A549 (cell line): Measurements from ENCODE around the gene CORO2A. TPM values are rescaled to one million over a fixed set of nuclear protein-coding genes. Genes with fewer than 3 reads are reported as not detected.

ENCODE experiments used
- ATAC-seq, 2 experiments: fragments of 200-7000 bp in 1 of 2; fragments of >200 bp in 1 of 2; cut with Nextera tagmentation in 1 of 2; cut with Tn5 transposase in 1 of 2; 3 replicates each; pipeline versions ENCODE4 v1.8.0 to v1.9.1; 2018 to 2020; ENCODE audit warnings: mild to moderate bottlenecking in 1 of 2, moderate library complexity in 1 of 2
- CTCF ChIA-PET: fragments of 300-600 bp; sonication (Branson Sonifier 250); formaldehyde crosslinking; extraction: SDS; loops from one replicate; lab custom pipeline; 2021; ENCODE audit warnings: antibody characterized with exemption, inconsistent platforms; lab: Yijun Ruan, JAX
- POLR2A ChIA-PET: fragments of 350-600 bp; formaldehyde crosslinking; extraction: SDS; loops from one replicate; lab custom pipeline; 2021; ENCODE audit warnings: antibody characterized with exemption, inconsistent platforms; lab: Yijun Ruan, JAX
- DNase-seq, 2 experiments: peaks; one replicate each; pipeline versions ENCODE4 v3.0.0 to v3.0.0-alpha.2; 2011 to 2016; ENCODE audit warnings: low read depth in 1 of 2, low spot score in 1 of 2
- FAIRE-seq: peaks from 2 replicates; lab custom pipeline; 2011; peaks lifted over from hg19 to GRCh38; lab: Jason Lieb, UNC
- H3K27ac ChIP-seq, 2 experiments: fragments of >200 bp; sonication (Bioruptor Twin); formaldehyde crosslinking; 3 replicates each; pipeline ENCODE4 v1.5.1; 2016 to 2017
- H3K4me1 ChIP-seq: fragments of >200 bp; sonication (Bioruptor Twin); formaldehyde crosslinking; 3 replicates; pipeline ENCODE4 v1.6.1; 2016
- H3K4me2 ChIP-seq: fragments of >200 bp; sonication (Bioruptor Twin); formaldehyde crosslinking; 3 replicates; pipeline ENCODE4 v1.6.1; 2016
- H3K4me3 ChIP-seq: fragments of >200 bp; sonication (Bioruptor Twin); formaldehyde crosslinking; 3 replicates; pipeline ENCODE4 v1.5.1; 2016
- H3K9me3 ChIP-seq: fragments of >200 bp; sonication (Bioruptor Twin); formaldehyde crosslinking; 3 replicates; pipeline ENCODE4 v1.6.1; 2016
- BCL3 ChIP-seq: fragments of >200 bp; sonication (Bioruptor Twin); formaldehyde crosslinking; IDR thresholded peaks from 3 replicates; pipeline ENCODE4 v1.6.1; 2016
- CBX8 ChIP-seq: fragments of 200-600 bp; sonication (generic); IDR thresholded peaks from 2 replicates; pipeline ENCODE4 v1.6.1; 2016
- CHD2 ChIP-seq: fragments of 150-350 bp; IDR thresholded peaks from 2 replicates; pipeline ENCODE4 v1.6.1; 2014; ENCODE audit warnings: low read length; ENCODE audit not compliant: partially characterized antibody
- CHD4 ChIP-seq: fragments of 200-600 bp; sonication (generic); IDR thresholded peaks from 2 replicates; pipeline ENCODE4 v1.6.1; 2016; ENCODE audit warnings: antibody characterized with exemption, mild to moderate bottlenecking, borderline replicate concordance
- EHF ChIP-seq: fragments of 250-450 bp; sonication (Bioruptor Pico); IDR thresholded peaks from 2 replicates; pipeline ENCODE4 v1.5.0; 2020; ENCODE audit warnings: mild to moderate bottlenecking
- FOSB ChIP-seq: fragments of 250-450 bp; sonication (Bioruptor Pico); IDR thresholded peaks from 2 replicates; pipeline ENCODE4 v1.5.0; 2020; ENCODE audit warnings: mild to moderate bottlenecking, moderate library complexity
- FOSL2 ChIP-seq, 2 experiments: fragments of 450-650 bp in 1 of 2; fragments of >200 bp in 1 of 2; sonication (Bioruptor Twin) in 1 of 2; formaldehyde crosslinking; IDR thresholded peaks; 2 replicates each; pipeline versions ENCODE4 v1.5.0 to v1.6.1; 2016 to 2020; ENCODE audit warnings: mild to moderate bottlenecking in 1 of 2, moderate library complexity in 1 of 2
- FOXS1 ChIP-seq: fragments of 250-450 bp; sonication (Bioruptor Pico); IDR thresholded peaks from 2 replicates; pipeline ENCODE4 v1.5.0; 2020; ENCODE audit warnings: mild to moderate bottlenecking, moderate library complexity
- HOXA7 ChIP-seq: fragments of 250-450 bp; sonication (Bioruptor Pico); IDR thresholded peaks from 2 replicates; pipeline ENCODE4 v1.5.0; 2020; ENCODE audit warnings: mild to moderate bottlenecking, moderate library complexity
- HOXB5 ChIP-seq: fragments of 250-450 bp; sonication (Bioruptor Pico); IDR thresholded peaks from 2 replicates; pipeline ENCODE4 v1.5.0; 2020; ENCODE audit warnings: mild to moderate bottlenecking, moderate library complexity
- JUN ChIP-seq, 2 experiments: fragments of >200 bp; sonication (Bioruptor Twin); formaldehyde crosslinking; IDR thresholded peaks; 2 replicates in 1 of 2; 3 replicates in 1 of 2; pipeline ENCODE4 v1.6.1; 2016 to 2017
- JUNB ChIP-seq: fragments of >200 bp; sonication (Bioruptor Twin); formaldehyde crosslinking; IDR thresholded peaks from 2 replicates; pipeline ENCODE4 v1.6.1; 2016
- MAZ ChIP-seq: fragments of 150-350 bp; IDR thresholded peaks from 2 replicates; pipeline ENCODE4 v1.6.1; 2014; ENCODE audit warnings: antibody characterized with exemption, low read depth, low read length, borderline replicate concordance
- MYC ChIP-seq: IDR thresholded peaks from 2 replicates; pipeline ENCODE4 v1.6.1; 2012; ENCODE audit warnings: mild to moderate bottlenecking, inconsistent platforms, low read length, improper control_type of control experiment, borderline replicate concordance
- NFE2L2 ChIP-seq: fragments of 150-350 bp; conservative IDR thresholded peaks from 2 replicates; pipeline ENCODE4 v1.6.1; 2014; ENCODE audit warnings: low read length
- NPAS2 ChIP-seq: fragments of 250-450 bp; sonication (Bioruptor Pico); IDR thresholded peaks from 2 replicates; pipeline ENCODE4 v1.8.0; 2022; ENCODE audit warnings: mild to moderate bottlenecking, moderate library complexity, borderline replicate concordance
- PHF8 ChIP-seq: fragments of 200-600 bp; sonication (generic); IDR thresholded peaks from 2 replicates; pipeline ENCODE4 v1.6.1; 2016; ENCODE audit warnings: low read depth, mild to moderate bottlenecking, antibody characterized with exemption, moderate library complexity, borderline replicate concordance
- POLR2AphosphoS2 ChIP-seq: conservative IDR thresholded peaks from 2 replicates; pipeline ENCODE4 v1.6.1; 2012; ENCODE audit warnings: low read length, improper control_type of control experiment, inconsistent platforms
- RFX5 ChIP-seq: fragments of 450-650 bp; IDR thresholded peaks from 2 replicates; pipeline ENCODE4 v1.7.1; 2014; ENCODE audit warnings: antibody characterized with exemption, mild to moderate bottlenecking, moderate library complexity
- RNF2 ChIP-seq: fragments of 200-600 bp; sonication (generic); IDR thresholded peaks from 2 replicates; pipeline ENCODE4 v1.6.1; 2016; ENCODE audit warnings: low read depth, mild to moderate bottlenecking, antibody characterized with exemption, moderate library complexity, borderline replicate concordance
- SREBF2 ChIP-seq: fragments of 450-650 bp; IDR thresholded peaks from 2 replicates; pipeline ENCODE4 v1.6.1; 2014; ENCODE audit warnings: mild to moderate bottlenecking, moderate library complexity
- USF2 ChIP-seq: fragments of 450-650 bp; IDR thresholded peaks from 2 replicates; pipeline ENCODE4 v1.6.1; 2014; ENCODE audit warnings: antibody characterized with exemption
- WGBS: methylation state at CpG from one replicate; pipeline ENCODE4 v1.1.6; 2017; ENCODE audit errors: missing lambda C conversion rate; 5-methylcytosine and 5-hydroxymethylcytosine counted together
- polyA plus RNA-seq, 4 experiments: library from polyadenylated mRNA; depleted of rRNA in 3 of 4; stranded (reverse); fragments of >200 nt; fragmentation: RNase III in 1 of 4; extraction: RNeasy Plus Mini Kit Qiagen cat#74134 plus additional on column Dnase treatment in 1 of 4; gene quantifications; 2 replicates in 3 of 4; 3 replicates in 1 of 4; pipeline ENCODE4 v1.2.3, GENCODE V29; 2011 to 2017
- TF ChIP-seq, protein P1 (sequence below): fragments of 200-600 bp; sonication (generic); IDR thresholded peaks from 2 replicates; pipeline ENCODE4 v1.6.1; 2016; ENCODE audit warnings: antibody characterized with exemption, mild to moderate bottlenecking, moderate library complexity
- TF ChIP-seq, protein P2 (sequence below): fragments of >200 bp; sonication (Bioruptor Twin); formaldehyde crosslinking; IDR thresholded peaks from 2 replicates; pipeline ENCODE4 v1.6.1; 2016

The CORO2A gene
- polyA plus RNA-seq, 2 of the 4 experiments (the other 2 are of a cell fraction), result 0.49 to 2.0 TPM

- FAIRE-seq (no peak), DNase-seq (no peak), ATAC-seq (no peak)
- H3K9me3 ChIP-seq, result no peaks in the 10 kb centered on the region
- TF ChIP-seq NPAS2 (CRISPR knock-in tag), result no peak
- no peak for TF ChIP-seq NFE2L2
- TF ChIP-seq FOSB, result no peak
- no peak for TF ChIP-seq SREBF2
- TF ChIP-seq MYC, result no peak
- TF ChIP-seq CHD4, result no peak
- TF ChIP-seq, protein P1, sequence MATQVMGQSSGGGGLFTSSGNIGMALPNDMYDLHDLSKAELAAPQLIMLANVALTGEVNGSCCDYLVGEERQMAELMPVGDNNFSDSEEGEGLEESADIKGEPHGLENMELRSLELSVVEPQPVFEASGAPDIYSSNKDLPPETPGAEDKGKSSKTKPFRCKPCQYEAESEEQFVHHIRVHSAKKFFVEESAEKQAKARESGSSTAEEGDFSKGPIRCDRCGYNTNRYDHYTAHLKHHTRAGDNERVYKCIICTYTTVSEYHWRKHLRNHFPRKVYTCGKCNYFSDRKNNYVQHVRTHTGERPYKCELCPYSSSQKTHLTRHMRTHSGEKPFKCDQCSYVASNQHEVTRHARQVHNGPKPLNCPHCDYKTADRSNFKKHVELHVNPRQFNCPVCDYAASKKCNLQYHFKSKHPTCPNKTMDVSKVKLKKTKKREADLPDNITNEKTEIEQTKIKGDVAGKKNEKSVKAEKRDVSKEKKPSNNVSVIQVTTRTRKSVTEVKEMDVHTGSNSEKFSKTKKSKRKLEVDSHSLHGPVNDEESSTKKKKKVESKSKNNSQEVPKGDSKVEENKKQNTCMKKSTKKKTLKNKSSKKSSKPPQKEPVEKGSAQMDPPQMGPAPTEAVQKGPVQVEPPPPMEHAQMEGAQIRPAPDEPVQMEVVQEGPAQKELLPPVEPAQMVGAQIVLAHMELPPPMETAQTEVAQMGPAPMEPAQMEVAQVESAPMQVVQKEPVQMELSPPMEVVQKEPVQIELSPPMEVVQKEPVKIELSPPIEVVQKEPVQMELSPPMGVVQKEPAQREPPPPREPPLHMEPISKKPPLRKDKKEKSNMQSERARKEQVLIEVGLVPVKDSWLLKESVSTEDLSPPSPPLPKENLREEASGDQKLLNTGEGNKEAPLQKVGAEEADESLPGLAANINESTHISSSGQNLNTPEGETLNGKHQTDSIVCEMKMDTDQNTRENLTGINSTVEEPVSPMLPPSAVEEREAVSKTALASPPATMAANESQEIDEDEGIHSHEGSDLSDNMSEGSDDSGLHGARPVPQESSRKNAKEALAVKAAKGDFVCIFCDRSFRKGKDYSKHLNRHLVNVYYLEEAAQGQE, result no peak
- TF ChIP-seq JUNB, result no peak
- no peak for TF ChIP-seq FOSL2 (IDR thresholded peaks at IDR 0.05)
- no peak for TF ChIP-seq FOSL2 (CRISPR knock-in tag; IDR thresholded peaks at IDR 0.05)
- POLR2A ChIA-PET, result no interaction called here
- H3K4me2 ChIP-seq, result no peak overlapping the region
- WGBS, result 94% methylated on average over 3 of the region's 3 CpGs
- no peaks in the 10 kb centered on the region for H3K4me1 ChIP-seq
- H3K4me3 ChIP-seq, result no peak overlapping the region
- H3K27ac ChIP-seq, result no peak overlapping the region
- CTCF ChIA-PET, result interaction anchor here (0.6 to 8.2 kb wide), 10 partner anchors 10 to 285 kb away, joined by 3 to 127 read pairs (median 4); no protein-coding TSS in a partner anchor
Measured at GRCh38 chr9:98211260-98211659, 18.8 kb upstream of the CORO2A start.

GRCh38 chr9:98210435-98210834 lies 18.0 kb upstream of the CORO2A start:
- POLR2A ChIA-PET, result no interaction called here

More at GRCh38 chr9:98210435-98210834, 18.0 kb upstream of the CORO2A start:
- FAIRE-seq, result no peak
- no peak overlapping the region for H3K4me2 ChIP-seq
- H3K4me1 ChIP-seq, result peaks cover 3% of the 10 kb centered on the region; the same call in 1 of the 3 replicates
- no peak for DNase-seq
- ATAC-seq, result no peak
- CTCF ChIA-PET, result interaction anchor here (1.2 to 8.2 kb wide), 4 partner anchors 12 to 137 kb away, joined by 3 to 127 read pairs (median 7); no protein-coding TSS in a partner anchor
- H3K4me3 ChIP-seq, result no peak overlapping the region
- H3K27ac ChIP-seq, result no peak overlapping the region
- H3K9me3 ChIP-seq, result no peaks in the 10 kb centered on the region
- TF ChIP-seq USF2 (no peak), RNF2 (no peak), FOXS1 (CRISPR knock-in tag) (no peak), MAZ (no peak), PHF8 (no peak), BCL3 (no peak), FOSB (no peak), POLR2AphosphoS2 (no peak), HOXA7 (CRISPR knock-in tag) (no peak), NFE2L2 (no peak), HOXB5 (CRISPR knock-in tag) (no peak), CHD2 (no peak), EHF (CRISPR knock-in tag) (no peak), JUN (IDR thresholded peaks at IDR 0.05) (no peak), CHD4 (no peak), CBX8 (no peak), RFX5 (no peak)
- TF ChIP-seq, protein P2, sequence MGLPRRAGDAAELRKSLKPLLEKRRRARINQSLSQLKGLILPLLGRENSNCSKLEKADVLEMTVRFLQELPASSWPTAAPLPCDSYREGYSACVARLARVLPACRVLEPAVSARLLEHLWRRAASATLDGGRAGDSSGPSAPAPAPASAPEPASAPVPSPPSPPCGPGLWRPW, result no peak
- WGBS, result 87% methylated on average over 9 of the region's 9 CpGs
